Ovary (tissue), 3 donors: ENCODE measurements around the gene RARS2.

Source experiments
- EP300 ChIP-seq: sonication (generic); formaldehyde crosslinking; IDR thresholded peaks from one replicate; pipeline ENCODE4 v1.6.1; 2017; ENCODE audit warnings: antibody characterized with exemption
- POLR2A ChIP-seq: fragments of 450-650 bp; IDR thresholded peaks from one replicate; pipeline ENCODE4 v1.6.1; 2017; ENCODE audit warnings: antibody characterized with exemption, mild to moderate bottlenecking, moderate library complexity
- TF ChIP-seq, protein P1 (sequence below), 3 donors: fragments of 450-650 bp in 2 of 3; fragments of 200-600 bp in 1 of 3; IDR thresholded peaks; one replicate each; pipeline versions ENCODE4 v1.5.1 to v1.8.0; 2016 to 2022; ENCODE audit warnings: antibody characterized with exemption in 3 of 3, mild to moderate bottlenecking in 1 of 3
- donor health status: DM: no; HTN: no; CAD: no.

DNA sequence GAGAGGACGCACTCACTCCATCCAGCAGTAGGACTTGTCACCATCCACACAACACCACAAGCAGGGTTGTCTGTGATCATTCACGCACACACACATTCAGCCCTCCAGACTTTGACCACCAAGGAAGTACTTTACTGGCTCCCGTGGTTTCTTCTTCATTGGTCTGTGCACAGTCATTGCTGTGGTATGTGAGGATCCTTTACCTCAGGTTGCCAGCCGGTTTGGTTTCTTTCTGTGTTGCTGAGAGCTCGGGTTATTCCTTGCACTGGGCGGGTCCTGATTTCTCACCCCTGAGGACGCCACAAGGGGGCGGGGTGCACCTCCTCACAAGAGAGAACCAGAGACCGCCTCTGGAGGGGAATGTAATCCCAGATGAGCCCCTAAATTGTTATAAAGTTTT is 105.9 kb downstream of the RARS2 start:
- TF ChIP-seq EP300 (no peak), POLR2A (no peak)
- TF ChIP-seq, protein P1, sequence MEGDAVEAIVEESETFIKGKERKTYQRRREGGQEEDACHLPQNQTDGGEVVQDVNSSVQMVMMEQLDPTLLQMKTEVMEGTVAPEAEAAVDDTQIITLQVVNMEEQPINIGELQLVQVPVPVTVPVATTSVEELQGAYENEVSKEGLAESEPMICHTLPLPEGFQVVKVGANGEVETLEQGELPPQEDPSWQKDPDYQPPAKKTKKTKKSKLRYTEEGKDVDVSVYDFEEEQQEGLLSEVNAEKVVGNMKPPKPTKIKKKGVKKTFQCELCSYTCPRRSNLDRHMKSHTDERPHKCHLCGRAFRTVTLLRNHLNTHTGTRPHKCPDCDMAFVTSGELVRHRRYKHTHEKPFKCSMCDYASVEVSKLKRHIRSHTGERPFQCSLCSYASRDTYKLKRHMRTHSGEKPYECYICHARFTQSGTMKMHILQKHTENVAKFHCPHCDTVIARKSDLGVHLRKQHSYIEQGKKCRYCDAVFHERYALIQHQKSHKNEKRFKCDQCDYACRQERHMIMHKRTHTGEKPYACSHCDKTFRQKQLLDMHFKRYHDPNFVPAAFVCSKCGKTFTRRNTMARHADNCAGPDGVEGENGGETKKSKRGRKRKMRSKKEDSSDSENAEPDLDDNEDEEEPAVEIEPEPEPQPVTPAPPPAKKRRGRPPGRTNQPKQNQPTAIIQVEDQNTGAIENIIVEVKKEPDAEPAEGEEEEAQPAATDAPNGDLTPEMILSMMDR (IDR thresholded peaks at IDR 0.05), result no peak
